Uterus (tissue), 4 donors: Measurements from ENCODE around the gene SLC2A6. TPM values are rescaled to one million over a fixed set of nuclear protein-coding genes. Genes with fewer than 3 reads are reported as not detected.

ENCODE experiments used
- DNase-seq, 2 donors: peaks; one replicate each; pipeline ENCODE4 v3.0.0-alpha.2; 2019 to 2020
- H3K27ac ChIP-seq, 2 donors: fragments of 200-600 bp; sonication (generic); 1 replicate in 1 of 2; 2 replicates in 1 of 2; pipeline ENCODE4 v1.5.1; 2016 to 2018
- H3K27me3 ChIP-seq, 2 donors: fragments of 200-600 bp; sonication (generic); one replicate each; pipeline ENCODE4 v1.5.1; 2018 to 2019; ENCODE audit warnings: control low read depth in 1 of 2
- H3K36me3 ChIP-seq, 2 donors: fragments of 200-600 bp; sonication (generic); one replicate each; pipeline ENCODE4 v1.5.1; 2019; ENCODE audit warnings: control low read depth in 1 of 2
- H3K4me1 ChIP-seq, 2 donors: fragments of 200-600 bp; sonication (generic); one replicate each; pipeline ENCODE4 v1.5.1; 2018 to 2019; ENCODE audit warnings: control low read depth in 1 of 2
- H3K4me3 ChIP-seq, 2 donors: fragments of 200-600 bp; sonication (generic); 1 replicate in 1 of 2; 2 replicates in 1 of 2; pipeline ENCODE4 v1.5.1; 2018 to 2019; ENCODE audit warnings: mild to moderate bottlenecking in 1 of 2
- H3K9me3 ChIP-seq, 2 donors: fragments of 200-600 bp; sonication (generic); one replicate each; pipeline ENCODE4 v1.5.1; 2019; ENCODE audit warnings: control low read depth in 1 of 2
- POLR2A ChIP-seq, 2 donors: fragments of 450-650 bp; IDR thresholded peaks; one replicate each; pipeline ENCODE4 v1.6.1; 2016; ENCODE audit warnings: antibody characterized with exemption in 2 of 2, mild to moderate bottlenecking in 1 of 2, moderate library complexity in 1 of 2
- intact Hi-C: fragments of 100-400 bp; cut with DNase I; formaldehyde crosslinking; loops from one replicate; pipeline ENCODE4 v1.15.1; 2023; ENCODE audit warnings: low total_unique reads
- total RNA-seq, 4 donors: library from RNA; depleted of rRNA in 3 of 4; stranded (reverse); fragments of >200 nt in 3 of 4; gene quantifications; one replicate each; pipeline versions ENCODE4 v1.1.0 to v1.2.4, GENCODE V29; 2014 to 2023
- TF ChIP-seq, protein P1 (sequence below), 4 experiments: fragments of 200-600 bp in 2 of 4; fragments of 450-650 bp in 2 of 4; sonication (generic) in 2 of 4; IDR thresholded peaks; one replicate each; pipeline ENCODE4 v1.5.1; 2016 to 2019; ENCODE audit warnings: antibody characterized with exemption in 4 of 4, mild to moderate bottlenecking in 2 of 4, moderate library complexity in 1 of 4
- donor health status: DM: yes; HTN: yes; CAD: no.

The SLC2A6 gene
- total RNA-seq, 4 donors from 2014 or later, result 0.26 to 11.5 (median 2.1) TPM

DNA sequence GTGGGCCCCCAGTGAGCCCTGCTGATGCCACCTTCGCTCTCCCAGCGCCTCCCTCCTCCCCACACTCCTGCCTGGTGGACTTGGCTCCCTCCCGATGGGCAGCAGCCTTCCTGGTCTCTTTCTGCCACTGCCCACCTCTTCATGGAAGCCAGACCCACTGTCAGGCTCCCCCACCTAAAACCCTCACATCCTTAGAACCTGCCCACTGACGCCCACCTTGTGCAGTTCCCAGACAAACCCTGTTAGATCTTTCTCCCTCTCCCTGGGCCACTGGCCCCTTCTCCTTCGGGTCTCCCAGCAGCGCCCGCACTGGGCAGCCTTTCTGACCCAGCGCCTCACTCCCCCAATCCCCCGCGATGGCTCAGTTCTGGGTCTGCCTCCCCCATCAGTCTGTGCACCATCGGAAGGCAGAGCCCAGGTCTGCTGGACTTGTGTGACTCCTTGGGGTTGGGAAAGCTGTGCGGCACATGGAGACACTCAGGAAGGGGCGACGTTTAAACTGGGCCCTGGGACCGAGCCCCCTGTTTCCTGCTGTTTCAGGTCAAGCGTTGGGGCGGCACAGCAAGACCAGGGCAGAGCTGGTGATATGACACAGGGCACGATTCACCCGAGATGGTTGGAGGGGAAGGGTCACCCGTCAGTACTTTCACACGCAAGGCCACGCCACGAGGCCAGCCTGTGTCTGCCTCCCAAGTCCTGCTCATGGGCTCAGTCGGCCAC, 28.5 kb upstream of the SLC2A6 start:
- Histone ChIP-seq H3K27ac (no peak overlapping the region), H3K4me3 (no peak overlapping the region), H3K4me1 (peaks cover 0 to 18% of the 10 kb centered on the region in 2 donors), H3K36me3 (no peaks in the 10 kb centered on the region), H3K9me3 (peaks cover 0 to 5% of the 10 kb centered on the region in 2 donors), H3K27me3 (no peaks in the 10 kb centered on the region)
- DNase-seq, result no peak
- TF ChIP-seq, protein P1, sequence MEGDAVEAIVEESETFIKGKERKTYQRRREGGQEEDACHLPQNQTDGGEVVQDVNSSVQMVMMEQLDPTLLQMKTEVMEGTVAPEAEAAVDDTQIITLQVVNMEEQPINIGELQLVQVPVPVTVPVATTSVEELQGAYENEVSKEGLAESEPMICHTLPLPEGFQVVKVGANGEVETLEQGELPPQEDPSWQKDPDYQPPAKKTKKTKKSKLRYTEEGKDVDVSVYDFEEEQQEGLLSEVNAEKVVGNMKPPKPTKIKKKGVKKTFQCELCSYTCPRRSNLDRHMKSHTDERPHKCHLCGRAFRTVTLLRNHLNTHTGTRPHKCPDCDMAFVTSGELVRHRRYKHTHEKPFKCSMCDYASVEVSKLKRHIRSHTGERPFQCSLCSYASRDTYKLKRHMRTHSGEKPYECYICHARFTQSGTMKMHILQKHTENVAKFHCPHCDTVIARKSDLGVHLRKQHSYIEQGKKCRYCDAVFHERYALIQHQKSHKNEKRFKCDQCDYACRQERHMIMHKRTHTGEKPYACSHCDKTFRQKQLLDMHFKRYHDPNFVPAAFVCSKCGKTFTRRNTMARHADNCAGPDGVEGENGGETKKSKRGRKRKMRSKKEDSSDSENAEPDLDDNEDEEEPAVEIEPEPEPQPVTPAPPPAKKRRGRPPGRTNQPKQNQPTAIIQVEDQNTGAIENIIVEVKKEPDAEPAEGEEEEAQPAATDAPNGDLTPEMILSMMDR (IDR thresholded peaks at IDR 0.05), result no peak
- no peak for TF ChIP-seq POLR2A (IDR thresholded peaks at IDR 0.05)
- intact Hi-C loops, result no loop called here

DNA sequence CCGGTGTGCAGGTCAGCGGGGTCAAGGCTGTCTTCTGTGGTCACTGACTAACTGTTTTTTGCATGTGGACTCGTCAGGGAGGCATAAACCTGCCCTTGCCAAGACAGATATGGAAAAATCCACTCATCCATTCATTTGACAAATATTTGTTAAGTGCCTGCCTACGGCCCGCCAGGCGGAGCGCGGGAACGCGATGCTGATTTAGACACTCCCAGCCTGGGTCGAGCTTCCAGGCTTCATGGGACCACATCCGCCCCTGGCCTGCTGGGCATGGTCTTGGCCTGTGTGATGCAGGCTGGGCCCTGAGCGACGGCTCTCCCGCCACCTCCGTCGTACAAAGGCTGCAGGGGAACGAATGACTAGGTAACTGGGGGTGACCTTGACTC, 27.7 kb upstream of the SLC2A6 start:
- Histone ChIP-seq H3K36me3 (no peaks in the 10 kb centered on the region), H3K4me1 (peaks cover 0 to 18% of the 10 kb centered on the region in 2 donors), H3K27me3 (no peaks in the 10 kb centered on the region), H3K9me3 (peaks cover 0 to 12% of the 10 kb centered on the region in 2 donors), H3K27ac (no peak overlapping the region), H3K4me3 (no peak overlapping the region)
- intact Hi-C loops, result no loop called here
- TF ChIP-seq, protein P1 (IDR thresholded peaks at IDR 0.05), result no peak
- no peak for TF ChIP-seq POLR2A (IDR thresholded peaks at IDR 0.05)
- DNase-seq, result peak in 1 of 2 donors; percentile 43

DNA sequence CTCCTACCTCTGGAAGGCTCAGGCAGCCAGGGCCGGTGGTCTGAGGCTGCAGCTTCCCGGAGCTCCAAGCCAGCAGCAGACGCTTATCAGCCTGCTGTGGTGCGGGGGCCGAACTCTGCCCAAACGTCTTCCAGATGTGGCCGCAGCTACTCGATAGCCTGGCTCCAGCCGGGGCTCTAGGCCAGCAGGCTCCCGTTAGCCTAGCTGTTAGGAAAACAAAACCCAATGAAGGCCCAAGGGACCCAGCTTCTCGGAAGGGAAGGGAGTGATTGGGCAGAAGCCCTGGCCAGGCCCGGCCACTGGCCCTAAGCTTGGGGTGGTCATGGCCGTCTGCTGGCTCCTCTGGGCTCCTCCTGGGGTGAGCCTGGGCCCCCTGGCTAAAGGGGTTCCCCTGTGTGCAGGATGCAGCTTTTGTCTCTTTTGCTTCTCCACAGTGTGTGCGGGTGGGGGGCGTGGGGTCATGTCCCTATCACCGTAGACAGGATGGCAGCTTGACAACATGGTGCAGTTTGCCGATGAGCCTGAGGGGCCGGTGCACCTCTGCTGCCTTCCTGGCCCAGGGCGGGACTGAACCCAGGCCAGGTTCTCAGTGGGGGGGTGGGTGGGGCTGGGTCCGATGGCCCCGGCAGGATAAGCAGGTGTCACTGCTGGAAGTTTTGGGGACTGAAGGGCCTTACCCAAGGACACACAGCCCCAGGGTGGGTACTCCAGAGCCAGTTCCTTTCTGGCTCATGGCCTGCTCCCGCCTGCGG, 27.2 kb upstream of the SLC2A6 start:
- no peak overlapping the region for H3K4me3 ChIP-seq
- no peaks in the 10 kb centered on the region for H3K27me3 ChIP-seq
- no peaks in the 10 kb centered on the region for H3K36me3 ChIP-seq
- H3K4me1 ChIP-seq, result peaks cover 0 to 18% of the 10 kb centered on the region in 2 donors
- intact Hi-C loops, result no loop called here
- peaks cover 0 to 12% of the 10 kb centered on the region in 2 donors for H3K9me3 ChIP-seq
- peak overlapping the region in 1 of 2 donors; percentile 21 for H3K27ac ChIP-seq
- peak; percentile 41 to 69 for DNase-seq
- TF ChIP-seq, protein P1 (IDR thresholded peaks at IDR 0.05), result no peak
- no peak for TF ChIP-seq POLR2A (IDR thresholded peaks at IDR 0.05)

DNA sequence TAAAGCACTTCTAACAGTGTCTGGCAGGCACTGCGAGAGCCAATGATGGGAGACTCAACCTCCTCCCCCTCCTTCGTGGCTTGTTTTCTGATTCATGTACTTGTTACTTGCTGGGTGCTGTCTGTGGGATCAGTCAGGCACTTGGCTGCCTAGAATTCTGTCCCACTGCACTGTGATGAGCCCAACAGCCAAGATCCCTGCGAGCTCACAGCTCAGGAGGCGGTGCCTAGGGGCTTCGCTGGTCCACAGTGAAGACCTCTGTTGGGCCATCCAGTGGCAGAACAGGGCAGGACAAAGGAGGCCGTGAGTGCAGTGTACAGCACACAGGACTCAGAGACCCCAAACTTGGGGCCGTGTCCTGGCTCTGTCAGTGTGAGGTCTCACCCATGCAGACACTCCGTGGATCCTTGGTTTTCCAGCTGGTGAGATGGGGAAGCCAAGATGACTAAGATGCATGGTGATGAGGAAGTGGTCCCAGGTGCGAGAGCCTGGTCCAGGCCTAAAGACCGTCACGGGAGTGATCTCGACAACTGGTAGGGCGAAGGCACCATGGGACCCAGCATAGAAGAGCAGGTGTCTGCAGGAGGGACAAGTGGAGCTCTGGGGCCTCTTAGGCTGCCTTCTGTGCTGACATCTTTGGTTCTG, 26.4 kb upstream of the SLC2A6 start:
- Histone ChIP-seq H3K4me3 (no peak overlapping the region), H3K4me1 (peaks cover 0 to 18% of the 10 kb centered on the region in 2 donors), H3K9me3 (peaks cover 0 to 12% of the 10 kb centered on the region in 2 donors), H3K36me3 (no peaks in the 10 kb centered on the region), H3K27ac (peak overlapping the region in 1 of 2 donors; percentile 21), H3K27me3 (no peaks in the 10 kb centered on the region)
- DNase-seq, result no peak
- intact Hi-C loops, result no loop called here
- TF ChIP-seq, protein P1 (IDR thresholded peaks at IDR 0.05), result no peak
- TF ChIP-seq POLR2A (IDR thresholded peaks at IDR 0.05), result no peak
